Neural cell (in vitro differentiated cells): Measurements from ENCODE around the gene CCDC24.

Experiments used
- CTCF ChIP-seq: fragments of 450-650 bp; IDR thresholded peaks from 2 replicates; pipeline ENCODE4 v1.5.1; 2014; ENCODE audit warnings: antibody characterized with exemption, mild to moderate bottlenecking, moderate library complexity; ENCODE audit not compliant: poor library complexity, severe bottlenecking
- EP300 ChIP-seq: fragments of 450-650 bp; conservative IDR thresholded peaks from 2 replicates; pipeline ENCODE4 v1.6.1; 2014; ENCODE audit warnings: antibody characterized with exemption, mild to moderate bottlenecking, moderate library complexity; ENCODE audit not compliant: poor library complexity, severe bottlenecking
- EZH2 ChIP-seq: fragments of 200-600, 300-800 bp; shearing (Covaris generic), sonication (generic); IDR thresholded peaks from 2 replicates; pipeline ENCODE4 v1.6.1; 2014; ENCODE audit warnings: antibody characterized with exemption, low read length, borderline replicate concordance, mild to moderate bottlenecking; ENCODE audit not compliant: insufficient read depth, poor library complexity, severe bottlenecking
- MXI1 ChIP-seq: fragments of 450-650 bp; conservative IDR thresholded peaks from 2 replicates; pipeline ENCODE4 v1.6.1; 2014; ENCODE audit warnings: antibody characterized with exemption, mild to moderate bottlenecking; ENCODE audit not compliant: poor library complexity, severe bottlenecking
- POLR2AphosphoS5 ChIP-seq: IDR thresholded peaks from 2 replicates; pipeline ENCODE4 v1.6.1; 2012
- RAD21 ChIP-seq: fragments of 450-650 bp; conservative IDR thresholded peaks from 2 replicates; pipeline ENCODE4 v1.6.1; 2014; ENCODE audit warnings: antibody characterized with exemption, mild to moderate bottlenecking, moderate library complexity
- REST ChIP-seq: IDR thresholded peaks from 2 replicates; pipeline ENCODE4 v1.6.1; 2012; ENCODE audit warnings: borderline replicate concordance
- TAF1 ChIP-seq: IDR thresholded peaks from 2 replicates; pipeline ENCODE4 v1.6.1; 2012; ENCODE audit warnings: low read depth

DNA sequence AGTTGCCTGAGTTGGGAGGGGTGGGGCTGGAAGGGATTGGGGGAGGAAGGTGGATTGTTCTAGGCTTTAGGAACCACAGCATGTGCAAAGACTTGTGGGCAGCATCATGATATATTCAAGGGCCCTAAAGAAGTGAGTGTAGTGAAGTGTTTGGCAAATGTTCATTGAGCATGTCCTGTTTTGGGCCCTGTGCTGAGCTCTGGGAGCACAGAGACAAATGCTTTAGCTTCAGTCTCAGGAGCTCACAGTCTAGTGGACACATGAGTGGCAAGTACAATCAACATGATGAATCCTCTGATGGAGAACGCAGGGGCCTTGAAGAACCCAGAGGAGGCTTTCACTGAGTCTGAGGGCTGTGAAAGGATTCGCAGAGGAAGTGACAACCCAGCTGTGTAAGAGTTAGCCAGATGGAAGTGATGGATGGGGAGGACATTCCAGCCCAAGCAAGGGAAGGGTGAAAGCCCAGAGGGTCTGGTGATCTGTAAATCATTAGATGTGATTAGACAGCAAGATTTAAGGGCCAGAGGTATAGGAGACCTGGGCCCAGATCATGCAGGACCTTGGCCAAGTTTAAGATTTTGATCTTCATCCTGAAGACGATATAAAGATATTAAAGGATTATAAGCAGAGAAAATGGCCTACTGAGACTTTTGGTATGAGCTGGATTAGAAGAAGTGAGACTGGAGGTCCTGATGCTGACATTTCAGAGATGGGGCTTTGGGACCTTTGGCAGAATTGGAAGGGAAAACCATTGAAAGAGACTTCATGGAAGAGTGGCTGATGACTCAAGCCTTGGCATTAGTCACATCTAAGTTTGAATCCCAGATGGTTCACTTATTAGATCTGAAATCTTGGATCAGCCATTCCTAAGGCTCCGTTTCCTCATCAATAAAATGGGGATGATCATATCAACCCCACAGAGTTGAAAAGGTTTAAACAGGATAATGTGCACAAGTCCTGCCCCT lies 40.1 kb upstream of the CCDC24 start:
- no peak for TF ChIP-seq TAF1
- no peak for TF ChIP-seq RAD21
- no peak for TF ChIP-seq EP300
- no peak for TF ChIP-seq POLR2AphosphoS5
- no peak for TF ChIP-seq CTCF
- TF ChIP-seq REST, result no peak
- no peak for TF ChIP-seq MXI1
- TF ChIP-seq EZH2, result no peak
